Stimulated activated effector memory CD8-positive, alpha-beta T cell treated with anti-CD3 and anti-CD28 coated beads, Interleukin-12 subunit alpha, Interleukin-12 subunit beta, amount 100 ng/mL, for 72 hours (primary cell): Measurements from ENCODE around the gene NYAP2.

ENCODE experiments used
- ATAC-seq: fragments of 150-1000 bp; cut with Tn5 transposase; 2 replicates; pipeline ENCODE4 v1.10.0; 2021
- DNase-seq, 2 donors: peaks; one replicate each; pipeline ENCODE4 v3.0.0; 2021 to 2022; ENCODE audit warnings: low spot score in 2 of 2
- H3K27ac Mint-ChIP-seq: one replicate; pipeline ENCODE4 v1.8.0; 2022; ENCODE audit warnings: mild to moderate bottlenecking, mixed read lengths
- H3K36me3 Mint-ChIP-seq: one replicate; pipeline ENCODE4 v1.8.0; 2022; ENCODE audit warnings: mild to moderate bottlenecking, mixed read lengths
- H3K4me1 Mint-ChIP-seq: one replicate; pipeline ENCODE4 v1.8.0; 2022; ENCODE audit warnings: mixed read lengths
- H3K4me3 Mint-ChIP-seq: one replicate; pipeline ENCODE4 v1.8.0; 2022; ENCODE audit warnings: mild to moderate bottlenecking, mixed read lengths
- H3K9me3 Mint-ChIP-seq: one replicate; pipeline ENCODE4 v1.8.0; 2022; ENCODE audit warnings: mixed read lengths

Gene NYAP2

GRCh38 chr2:225493420-225494099 is 94.0 kb downstream of the NYAP2 start:
- H3K4me1 Mint-ChIP-seq = no peaks in the 10 kb centered on the region
- ATAC-seq (no peak), DNase-seq (no peak)
- H3K36me3 Mint-ChIP-seq = no peaks in the 10 kb centered on the region
- H3K27ac Mint-ChIP-seq = no peak overlapping the region
- H3K4me3 Mint-ChIP-seq = no peak overlapping the region
- H3K9me3 Mint-ChIP-seq = no peaks in the 10 kb centered on the region

GRCh38 chr2:225494100-225494459 is 94.6 kb downstream of the NYAP2 start:
- ATAC-seq = peak; percentile 66
- no peaks in the 10 kb centered on the region for H3K4me1 Mint-ChIP-seq
- no peaks in the 10 kb centered on the region for H3K9me3 Mint-ChIP-seq
- H3K4me3 Mint-ChIP-seq = no peak overlapping the region
- DNase-seq = no peak
- H3K27ac Mint-ChIP-seq = no peak overlapping the region
- no peaks in the 10 kb centered on the region for H3K36me3 Mint-ChIP-seq

GRCh38 chr2:225495706-225496105 is 96.2 kb downstream of the NYAP2 start:
- ATAC-seq (no peak), DNase-seq (no peak)
- H3K9me3 Mint-ChIP-seq = no peaks in the 10 kb centered on the region
- H3K4me3 Mint-ChIP-seq = no peak overlapping the region
- H3K4me1 Mint-ChIP-seq = no peaks in the 10 kb centered on the region
- no peak overlapping the region for H3K27ac Mint-ChIP-seq
- H3K36me3 Mint-ChIP-seq = no peaks in the 10 kb centered on the region

GRCh38 chr2:225496568-225496967 is 97.1 kb downstream of the NYAP2 start:
- Mint-ChIP-seq H3K36me3 (no peaks in the 10 kb centered on the region), H3K9me3 (no peaks in the 10 kb centered on the region), H3K27ac (no peak overlapping the region), H3K4me1 (no peaks in the 10 kb centered on the region), H3K4me3 (no peak overlapping the region)
- DNase-seq (no peak), ATAC-seq (no peak)

GRCh38 chr2:225497166-225497565 is 97.7 kb downstream of the NYAP2 start:
- H3K4me1 Mint-ChIP-seq = no peaks in the 10 kb centered on the region
- no peak overlapping the region for H3K4me3 Mint-ChIP-seq
- H3K9me3 Mint-ChIP-seq = no peaks in the 10 kb centered on the region
- DNase-seq = no peak
- H3K36me3 Mint-ChIP-seq = no peaks in the 10 kb centered on the region
- ATAC-seq = no peak
- no peak overlapping the region for H3K27ac Mint-ChIP-seq

GRCh38 chr2:225501022-225501421 is 101.5 kb downstream of the NYAP2 start:
- Mint-ChIP-seq H3K9me3 (no peaks in the 10 kb centered on the region), H3K4me1 (no peaks in the 10 kb centered on the region), H3K36me3 (no peaks in the 10 kb centered on the region), H3K27ac (no peak overlapping the region), H3K4me3 (no peak overlapping the region)
- ATAC-seq (no peak), DNase-seq (no peak)

- Mint-ChIP-seq H3K4me1 (no peaks in the 10 kb centered on the region), H3K36me3 (no peaks in the 10 kb centered on the region), H3K27ac (no peak overlapping the region), H3K4me3 (no peak overlapping the region), H3K9me3 (no peaks in the 10 kb centered on the region)
- no peak for DNase-seq
- ATAC-seq = no peak
These were observed 103.5 kb downstream of the NYAP2 start for GRCh38 chr2:225502971-225503370.

- no peaks in the 10 kb centered on the region for H3K9me3 Mint-ChIP-seq
- no peaks in the 10 kb centered on the region for H3K36me3 Mint-ChIP-seq
- no peaks in the 10 kb centered on the region for H3K4me1 Mint-ChIP-seq
- no peak overlapping the region for H3K27ac Mint-ChIP-seq
- ATAC-seq = no peak
- no peak for DNase-seq
- H3K4me3 Mint-ChIP-seq = no peak overlapping the region
These were observed 111.3 kb downstream of the NYAP2 start for GRCh38 chr2:225510796-225511195.

GRCh38 chr2:225512469-225512868 is 113.0 kb downstream of the NYAP2 start:
- no peak for DNase-seq
- Mint-ChIP-seq H3K36me3 (no peaks in the 10 kb centered on the region), H3K27ac (no peak overlapping the region), H3K9me3 (no peaks in the 10 kb centered on the region), H3K4me1 (no peaks in the 10 kb centered on the region), H3K4me3 (no peak overlapping the region)
- ATAC-seq = no peak

- ATAC-seq (no peak), DNase-seq (no peak)
- Mint-ChIP-seq H3K36me3 (no peaks in the 10 kb centered on the region), H3K4me3 (no peak overlapping the region), H3K4me1 (no peaks in the 10 kb centered on the region), H3K27ac (no peak overlapping the region), H3K9me3 (no peaks in the 10 kb centered on the region)
These were observed 113.5 kb downstream of the NYAP2 start for GRCh38 chr2:225512876-225513540.

- DNase-seq = no peak
- H3K9me3 Mint-ChIP-seq = no peaks in the 10 kb centered on the region
- ATAC-seq = no peak
These were observed 115.5 kb downstream of the NYAP2 start for GRCh38 chr2:225515033-225515432.

GRCh38 chr2:225526760-225527390 is 127.4 kb downstream of the NYAP2 start:
- Mint-ChIP-seq H3K4me3 (no peak overlapping the region), H3K36me3 (no peaks in the 10 kb centered on the region), H3K27ac (no peak overlapping the region), H3K4me1 (no peaks in the 10 kb centered on the region), H3K9me3 (no peaks in the 10 kb centered on the region)
- no peak for ATAC-seq
- no peak for DNase-seq

More at GRCh38 chr2:225515033-225515432, 115.5 kb downstream of the NYAP2 start:
- Mint-ChIP-seq H3K4me1 (no peaks in the 10 kb centered on the region), H3K36me3 (no peaks in the 10 kb centered on the region), H3K4me3 (no peak overlapping the region), H3K27ac (no peak overlapping the region)

GRCh38 chr2:225531559-225531958 is 132.0 kb downstream of the NYAP2 start:
- ATAC-seq = no peak
- no peak for DNase-seq

GRCh38 chr2:225532096-225532495 is 132.6 kb downstream of the NYAP2 start:
- ATAC-seq = no peak
- H3K36me3 Mint-ChIP-seq = no peaks in the 10 kb centered on the region

More at GRCh38 chr2:225531559-225531958, 132.0 kb downstream of the NYAP2 start:
- H3K36me3 Mint-ChIP-seq = no peaks in the 10 kb centered on the region
- H3K27ac Mint-ChIP-seq = no peak overlapping the region
- no peaks in the 10 kb centered on the region for H3K9me3 Mint-ChIP-seq
- no peak overlapping the region for H3K4me3 Mint-ChIP-seq
- no peaks in the 10 kb centered on the region for H3K4me1 Mint-ChIP-seq

GRCh38 chr2:225534037-225534436 is 134.5 kb downstream of the NYAP2 start:
- no peaks in the 10 kb centered on the region for H3K36me3 Mint-ChIP-seq
- H3K27ac Mint-ChIP-seq = no peak overlapping the region
- no peaks in the 10 kb centered on the region for H3K4me1 Mint-ChIP-seq
- H3K4me3 Mint-ChIP-seq = no peak overlapping the region
- no peak for DNase-seq
- ATAC-seq = no peak
- H3K9me3 Mint-ChIP-seq = peaks cover 4% of the 10 kb centered on the region

More at GRCh38 chr2:225532096-225532495, 132.6 kb downstream of the NYAP2 start:
- H3K4me3 Mint-ChIP-seq = no peak overlapping the region
- no peak for DNase-seq
- no peak overlapping the region for H3K27ac Mint-ChIP-seq
- H3K9me3 Mint-ChIP-seq = no peaks in the 10 kb centered on the region
- H3K4me1 Mint-ChIP-seq = no peaks in the 10 kb centered on the region

- Mint-ChIP-seq H3K4me1 (no peaks in the 10 kb centered on the region), H3K9me3 (peaks cover 4% of the 10 kb centered on the region), H3K36me3 (no peaks in the 10 kb centered on the region), H3K4me3 (no peak overlapping the region), H3K27ac (no peak overlapping the region)
- no peak for DNase-seq
- ATAC-seq = no peak
These were observed 135.2 kb downstream of the NYAP2 start for GRCh38 chr2:225534697-225535096.
